CD4-positive, alpha-beta T cell treated with Interleukin-15 for 4 hours (primary cell): Measurements from ENCODE around the gene ACOT6.
"Not testable (repeated sequence)": the region's sequence is repeated elsewhere in the genome, so short reads cannot be mapped to it uniquely, and the experiment has no call there.

Experiments
- DNase-seq: peaks from one replicate; pipeline ENCODE4 v3.0.0-alpha.2; 2020; ENCODE audit warnings: low spot score

The ACOT6 gene, protein sequence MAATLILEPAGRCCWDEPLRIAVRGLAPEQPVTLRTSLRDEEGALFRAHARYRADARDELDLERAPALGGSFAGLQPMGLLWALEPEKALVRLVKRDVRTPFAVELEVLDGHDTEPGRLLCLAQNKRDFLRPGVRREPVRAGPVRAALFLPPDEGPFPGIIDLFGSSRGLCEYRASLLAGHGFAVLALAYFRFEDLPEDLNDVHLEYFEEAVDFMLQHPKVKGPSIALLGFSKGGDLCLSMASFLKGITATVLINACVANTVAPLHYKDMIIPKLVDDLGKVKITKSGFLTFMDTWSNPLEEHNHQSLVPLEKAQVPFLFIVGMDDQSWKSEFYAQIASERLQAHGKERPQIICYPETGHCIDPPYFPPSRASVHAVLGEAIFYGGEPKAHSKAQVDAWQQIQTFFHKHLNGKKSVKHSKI

DNA sequence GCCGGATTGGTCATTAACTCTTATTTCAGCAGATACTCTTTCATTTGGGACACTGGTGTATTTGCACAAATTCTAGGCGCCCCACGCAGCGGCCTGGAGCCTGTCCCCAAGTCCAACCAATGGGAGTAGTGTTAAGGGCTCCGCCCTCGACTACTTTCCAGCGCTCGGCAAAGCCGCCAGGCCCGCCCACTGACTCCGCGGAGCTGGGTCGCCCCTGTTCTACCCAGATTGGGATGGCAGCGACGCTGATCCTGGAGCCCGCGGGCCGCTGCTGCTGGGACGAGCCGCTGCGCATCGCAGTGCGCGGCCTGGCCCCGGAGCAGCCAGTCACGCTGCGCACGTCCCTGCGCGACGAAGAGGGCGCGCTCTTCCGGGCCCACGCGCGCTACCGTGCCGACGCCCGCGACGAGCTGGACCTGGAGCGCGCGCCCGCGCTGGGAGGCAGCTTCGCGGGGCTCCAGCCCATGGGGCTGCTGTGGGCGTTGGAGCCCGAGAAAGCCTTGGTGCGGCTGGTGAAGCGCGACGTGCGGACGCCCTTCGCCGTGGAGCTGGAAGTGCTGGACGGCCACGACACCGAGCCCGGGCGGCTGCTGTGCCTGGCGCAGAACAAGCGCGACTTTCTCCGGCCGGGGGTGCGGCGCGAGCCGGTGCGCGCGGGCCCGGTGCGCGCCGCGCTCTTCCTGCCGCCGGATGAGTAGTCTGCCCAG lies at the start of gene ACOT6:
ACOT6 (plus strand) TSS at position 179 of the 707 bp plus-strand sequence; CDS start at position 234, 55 bp downstream.
- peak; percentile 53 for DNase-seq

DNA sequence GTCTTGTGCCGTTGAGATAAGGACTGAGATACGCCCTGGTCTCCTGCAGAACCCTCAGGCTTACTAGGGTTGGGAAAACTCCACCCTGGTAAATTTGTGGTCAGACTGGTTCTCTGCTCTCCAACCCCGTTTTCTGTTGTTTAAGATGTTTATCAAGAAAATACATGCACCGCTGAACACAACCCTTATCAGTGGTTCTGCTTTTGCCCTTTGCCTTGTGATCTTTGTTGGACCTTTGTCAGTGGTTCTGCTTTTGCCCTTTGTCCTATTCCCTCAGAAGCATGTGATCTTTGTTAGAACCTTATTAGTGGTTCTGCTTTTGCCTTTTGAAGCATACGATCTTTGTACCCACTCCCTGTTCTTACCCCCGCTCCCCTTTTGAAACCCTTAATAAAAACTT lies 49.6 kb upstream of the ACOT6 start:
- not testable (repeated sequence) for DNase-seq

- not testable (repeated sequence) for DNase-seq
Observed at GRCh38 chr14:73566431-73566830, 45.9 kb upstream of the ACOT6 start.

GRCh38 chr14:73566935-73567334 lies 45.4 kb upstream of the ACOT6 start:
- not testable (repeated sequence) for DNase-seq

DNA sequence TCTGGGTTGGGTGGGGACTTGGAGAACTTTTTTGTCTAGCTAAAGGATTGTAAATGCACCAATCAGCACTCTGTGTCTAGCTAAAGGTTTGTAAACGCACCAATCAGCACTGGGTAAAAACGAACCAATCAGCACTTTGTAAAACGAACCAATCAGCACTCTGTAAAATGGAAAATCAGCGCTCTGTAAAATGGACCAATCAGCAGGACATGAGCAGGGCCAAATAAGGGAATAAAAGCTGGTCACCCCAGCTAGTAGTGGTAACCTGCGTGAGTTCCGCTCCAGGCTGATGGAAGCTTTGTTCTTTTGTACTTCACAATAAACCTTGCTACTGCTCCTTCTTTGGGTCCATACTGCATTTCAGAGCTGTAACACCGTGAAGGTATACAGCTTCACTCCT lies 45.0 kb upstream of the ACOT6 start:
- no peak for DNase-seq

- peak; percentile 28 for DNase-seq
Observed at GRCh38 chr14:73567951-73568885, 44.1 kb upstream of the ACOT6 start.

DNA sequence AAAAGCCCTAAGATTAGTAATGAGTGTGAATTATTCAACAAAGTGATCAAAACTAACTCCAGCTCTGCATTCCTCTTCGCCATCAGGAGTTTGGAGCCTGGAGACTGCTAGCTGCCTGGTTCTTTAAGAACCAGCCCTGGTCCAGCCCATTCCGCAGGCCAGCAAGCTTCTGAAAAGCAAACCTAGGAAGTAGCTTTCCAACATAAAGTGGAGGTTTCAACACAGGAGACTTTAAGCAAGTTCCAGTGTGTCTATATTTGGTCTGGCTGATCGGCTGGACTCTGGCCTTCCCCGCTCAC lies 43.5 kb upstream of the ACOT6 start:
- not testable (repeated sequence) for DNase-seq

- DNase-seq = peak; percentile 83
Observed at GRCh38 chr14:73569185-73569958, 42.9 kb upstream of the ACOT6 start, which contains the start of gene ACOT2. Gene ACOT2 (plus strand): TSS chr14:73569213. CDS start chr14:73569241, 28 bp downstream.

DNA sequence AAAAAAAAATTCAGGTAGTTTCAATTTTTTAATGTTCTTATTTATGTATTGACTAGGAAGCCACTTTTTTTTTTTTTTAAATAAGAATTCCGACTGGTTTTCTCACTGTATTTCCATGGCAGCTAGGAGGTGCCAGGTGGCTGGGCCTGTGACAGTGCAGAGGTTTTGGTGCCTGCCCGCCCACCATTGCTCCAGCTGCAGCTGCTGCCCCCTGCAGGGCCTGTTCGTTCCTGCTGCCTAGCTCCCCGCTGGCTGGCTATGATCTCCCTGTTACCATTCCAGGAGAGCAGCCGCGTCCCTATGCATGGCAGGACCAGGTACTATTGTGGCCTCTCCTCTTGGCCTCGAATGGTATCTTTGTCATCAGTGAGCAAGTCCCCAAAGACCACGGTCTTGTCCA lies 41.4 kb upstream of the ACOT6 start:
- peak; percentile 70 for DNase-seq

- not testable (repeated sequence) for DNase-seq
Observed at GRCh38 chr14:73573034-73573433, 39.3 kb upstream of the ACOT6 start.

- not testable (repeated sequence) for DNase-seq
Observed at GRCh38 chr14:73573740-73574139, 38.6 kb upstream of the ACOT6 start.

DNA sequence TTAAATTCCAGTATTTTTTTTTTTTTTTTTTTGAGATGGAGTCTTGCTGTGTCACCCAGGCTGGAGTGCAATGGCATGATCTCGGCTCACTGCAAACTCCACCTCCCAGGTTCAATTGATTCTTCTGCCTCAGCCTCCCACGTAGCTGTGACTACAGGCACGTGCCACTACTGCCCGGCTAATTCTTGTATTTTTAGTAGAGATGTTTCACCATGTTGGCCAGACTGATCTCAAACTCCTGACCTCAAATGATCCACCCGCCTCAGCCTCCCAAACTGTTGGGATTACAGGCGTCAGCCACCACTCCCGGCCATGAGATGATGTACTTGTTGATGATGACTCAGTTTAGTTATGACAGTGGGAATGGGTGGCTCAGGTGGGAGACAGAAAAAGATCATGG lies 38.1 kb upstream of the ACOT6 start:
- not testable (repeated sequence) for DNase-seq

GRCh38 chr14:73576391-73576790 lies 35.9 kb upstream of the ACOT6 start:
- no peak for DNase-seq

DNA sequence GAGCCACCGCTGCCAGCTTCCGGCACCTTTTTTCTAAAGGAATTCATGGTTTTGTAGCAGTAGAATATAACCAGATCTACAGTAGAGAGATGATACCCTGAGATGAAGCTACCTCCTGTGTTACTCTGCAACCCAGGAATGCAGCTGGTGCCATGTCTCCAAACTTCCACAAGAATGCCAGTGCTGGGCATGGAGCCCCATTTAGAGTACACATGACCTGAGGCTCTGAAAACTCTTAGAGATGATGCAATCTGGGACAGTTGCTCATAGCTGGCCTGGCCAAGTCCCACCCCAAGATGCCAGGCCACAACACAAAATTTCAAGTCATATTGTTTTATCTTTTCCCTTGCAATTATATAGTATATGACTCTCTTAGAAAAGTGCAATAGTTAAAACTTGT lies 35.1 kb upstream of the ACOT6 start:
- DNase-seq = not testable (repeated sequence)

DNA sequence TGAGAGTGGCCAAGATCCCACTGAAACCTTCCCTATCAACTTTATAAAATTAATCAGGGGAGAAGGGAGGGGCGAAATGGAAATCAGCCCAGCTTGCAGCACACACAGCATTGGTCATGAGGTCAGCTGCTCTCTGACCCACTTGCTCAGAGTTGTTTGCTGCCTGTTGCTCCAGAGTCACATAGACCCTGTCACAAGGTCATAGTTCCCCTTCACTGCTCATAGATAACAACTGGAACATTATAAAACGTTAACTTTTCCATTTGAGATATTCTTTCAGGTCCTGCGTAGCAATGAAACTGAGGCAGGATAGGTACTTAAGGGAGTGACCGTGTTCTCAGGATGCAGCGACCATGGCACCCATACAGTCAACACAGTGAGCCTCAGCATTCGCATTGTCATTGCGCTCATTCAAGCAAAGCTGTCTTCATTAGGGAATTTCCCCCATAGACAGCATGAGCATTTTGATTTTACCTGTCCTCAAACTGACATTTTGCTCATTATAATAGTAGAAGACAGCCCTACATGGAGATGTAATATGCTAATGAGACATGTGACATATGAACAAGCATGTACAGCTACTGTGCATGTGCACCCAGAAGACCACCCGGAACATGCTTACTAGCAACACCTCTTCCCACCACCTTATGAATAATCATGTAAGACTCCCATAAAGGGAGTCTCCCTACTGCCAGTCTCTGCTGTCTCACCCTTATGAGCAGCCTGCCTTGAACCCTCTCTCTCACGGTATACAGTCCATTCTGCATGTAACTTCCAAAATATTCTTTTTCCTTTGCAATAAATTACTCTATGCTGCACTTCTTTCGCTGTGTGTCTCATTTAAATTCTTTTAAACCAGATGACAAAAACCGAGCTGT lies 30.0 kb upstream of the ACOT6 start:
- not testable (repeated sequence) for DNase-seq

DNA sequence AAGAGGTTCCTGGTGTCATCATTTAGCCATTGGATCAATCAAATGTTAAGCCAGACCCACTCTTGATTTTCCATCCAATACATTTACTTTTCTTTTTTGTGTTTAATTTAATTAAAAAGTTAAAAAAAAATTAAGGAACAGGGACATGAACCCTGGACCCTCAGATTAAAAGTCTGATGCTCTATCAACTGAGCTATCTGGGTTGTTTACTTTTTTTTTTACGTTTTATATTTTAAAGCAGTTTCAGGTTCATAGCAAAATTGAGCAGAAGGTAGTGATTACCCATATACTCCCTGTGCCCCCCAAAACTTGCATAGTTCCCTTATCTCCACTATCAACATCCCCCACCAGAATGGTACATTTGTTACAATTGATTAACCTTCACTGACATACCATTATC lies 23.6 kb upstream of the ACOT6 start:
- no peak for DNase-seq

DNA sequence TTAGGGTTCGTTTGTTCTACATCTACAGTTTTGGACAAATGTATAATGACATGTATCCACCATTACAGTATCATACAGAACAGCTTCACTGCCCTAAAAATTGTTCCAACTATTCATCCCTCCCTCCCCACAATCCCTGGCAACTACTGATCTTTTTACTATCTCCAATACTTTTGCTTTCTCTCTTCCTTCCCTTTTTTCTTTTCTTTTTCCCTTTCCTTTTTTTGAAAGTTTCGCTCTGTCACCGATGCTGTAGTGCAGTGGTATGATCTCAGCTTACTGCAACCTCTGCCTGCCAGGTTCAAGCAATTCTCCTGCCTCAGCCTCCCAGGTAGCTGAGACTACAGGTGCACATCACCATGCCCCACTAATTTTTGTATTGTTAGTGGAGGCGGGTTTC lies 23.2 kb upstream of the ACOT6 start:
- no peak for DNase-seq

DNA sequence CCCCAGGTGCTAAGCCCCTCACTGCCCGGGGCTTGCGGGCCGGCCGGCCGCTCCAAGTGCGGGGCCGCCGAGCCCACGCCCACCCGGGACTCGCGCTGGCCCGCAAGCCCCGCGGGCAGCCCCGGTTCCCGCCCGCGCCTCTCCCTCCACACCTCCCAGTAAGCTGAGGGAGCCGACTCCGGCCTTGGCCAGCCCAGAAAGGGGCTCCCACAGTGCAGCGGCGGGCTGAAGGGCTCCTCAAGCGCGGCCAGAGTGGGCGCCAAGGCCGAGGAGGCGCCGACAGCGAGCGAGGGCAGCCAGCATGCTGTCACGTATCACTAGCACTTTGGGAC lies 21.7 kb upstream of the ACOT6 start:
- not testable (repeated sequence) for DNase-seq

GRCh38 chr14:73591690-73592449 lies 20.4 kb upstream of the ACOT6 start, which contains the start of gene ACOT4:
Gene ACOT4 (plus strand): TSS chr14:73591873. CDS start chr14:73591960, 87 bp downstream.
- DNase-seq = peak; percentile 57

GRCh38 chr14:73594491-73594890 lies 17.8 kb upstream of the ACOT6 start:
- no peak for DNase-seq
